K562 (cell line): ENCODE data around the gene CHTF8. TPM values are rescaled to one million over a fixed set of nuclear protein-coding genes. Genes with fewer than 3 reads are reported as not detected.

Experiments used
- ATAC-seq: fragments of 200-7000 bp; cut with Tn5 transposase; 3 replicates; pipeline ENCODE4 v1.9.1; 2020; ENCODE audit warnings: moderate library complexity
- BruUV-seq: library from RNA; stranded (reverse); fragments of 400-500 nt; replicated peaks from 2 replicates; lab custom pipeline; 2021; lab: Mats Ljungman, UMichigan
- CTCF ChIA-PET: fragments of 300-600 bp; formaldehyde crosslinking; extraction: SDS; loops from one replicate; lab custom pipeline; 2021; ENCODE audit warnings: low intra/inter-chr PET ratio; lab: Yijun Ruan, JAX
- POLR2A ChIA-PET: fragments of 300-600, 350-650 bp; sonication (Branson Sonifier 250); formaldehyde crosslinking; extraction: SDS; loops from one replicate; lab custom pipeline; 2021; ENCODE audit warnings: antibody characterized with exemption, inconsistent platforms; lab: Yijun Ruan, JAX
- DNase-seq, 4 experiments: peaks; one replicate each; pipeline versions ENCODE4 v3.0.0 to v3.0.0-alpha.2; 2011 to 2018; ENCODE audit warnings: low spot score in 3 of 4, mixed read lengths in 3 of 4; ENCODE audit errors: extremely low read depth in 1 of 4
- FAIRE-seq: peaks from 2 replicates; lab custom pipeline; 2011; peaks lifted over from hg19 to GRCh38; lab: Jason Lieb, UNC
- H2AFZ ChIP-seq: 2 replicates; pipeline ENCODE4 v1.6.0; 2011; ENCODE audit warnings: low read depth, low read length, control low read depth, inconsistent platforms
- H3K27ac ChIP-seq: fragments of 200-600 bp; 3 replicates; pipeline ENCODE4 v1.8.0; 2011; ENCODE audit warnings: low read depth, mild to moderate bottlenecking, control low read depth, inconsistent platforms, low read length, moderate library complexity, mixed read lengths; ENCODE audit errors: extremely low read depth
- H3K27me3 ChIP-seq, 2 experiments: fragments of 300-600 bp in 1 of 2; 2 replicates in 1 of 2; 3 replicates in 1 of 2; pipeline versions ENCODE4 v1.6.0 to v1.8.0; 2011; ENCODE audit warnings: inconsistent platforms in 2 of 2, low read length in 2 of 2, mild to moderate bottlenecking in 1 of 2, mixed read lengths in 1 of 2, moderate library complexity in 1 of 2; ENCODE audit not compliant: control insufficient read depth in 2 of 2, insufficient read depth in 2 of 2
- H3K36me3 ChIP-seq: fragments of 300-600 bp; 3 replicates; pipeline ENCODE4 v1.8.0; 2011; ENCODE audit warnings: mild to moderate bottlenecking, low read length, inconsistent platforms; ENCODE audit not compliant: control insufficient read depth, insufficient read depth
- H3K4me1 ChIP-seq, 2 experiments: fragments of 200-600 bp in 1 of 2; replicated peaks in 1 of 2; 2 replicates in 1 of 2; 3 replicates in 1 of 2; pipeline versions ENCODE4 v1.5.1 to v1.8.0; 2011; ENCODE audit warnings: inconsistent platforms in 2 of 2, low read length in 2 of 2, mild to moderate bottlenecking in 1 of 2, mixed read lengths in 1 of 2, moderate library complexity in 1 of 2; ENCODE audit not compliant: control insufficient read depth in 2 of 2, insufficient read depth in 2 of 2
- H3K4me2 ChIP-seq: 2 replicates; pipeline ENCODE4 v1.6.1; 2011; ENCODE audit warnings: low read length, control low read depth, inconsistent platforms, mixed read lengths; ENCODE audit not compliant: insufficient read depth
- H3K4me3 ChIP-seq: fragments of 200-600 bp; sonication (generic), shearing (Covaris generic); 2 replicates; pipeline ENCODE4 v1.5.1; 2016; ENCODE audit warnings: control low read depth, inconsistent platforms
- H3K79me2 ChIP-seq: fragments of 200-600 bp; 3 replicates; pipeline ENCODE4 v1.8.0; 2011; ENCODE audit warnings: low read length, inconsistent platforms; ENCODE audit not compliant: control insufficient read depth, insufficient read depth
- H3K9ac ChIP-seq, 2 experiments: 2 replicates each; pipeline versions ENCODE4 v1.6.0 to v1.6.1; 2011; ENCODE audit warnings: low read depth in 2 of 2, low read length in 2 of 2, control low read depth in 1 of 2, inconsistent platforms in 1 of 2, mild to moderate bottlenecking in 1 of 2, mixed read lengths in 1 of 2; ENCODE audit not compliant: insufficient read depth in 1 of 2
- H3K9me1 ChIP-seq: one replicate; pipeline ENCODE4 v1.6.0; 2011; ENCODE audit warnings: inconsistent platforms, mild to moderate bottlenecking, low read length, moderate library complexity; ENCODE audit not compliant: control insufficient read depth, insufficient read depth
- H3K9me3 ChIP-seq: replicated peaks from 2 replicates; pipeline ENCODE4 v1.5.1; 2011; ENCODE audit warnings: low read depth, low read length, inconsistent platforms; ENCODE audit not compliant: control insufficient read depth, insufficient read depth
- H4K20me1 ChIP-seq: replicated peaks from 2 replicates; pipeline ENCODE4 v1.6.1; 2011; ENCODE audit warnings: low read length, inconsistent platforms, mixed read lengths; ENCODE audit not compliant: control insufficient read depth, insufficient read depth
- CEBPB ChIP-seq: fragments of 450-650 bp; IDR thresholded peaks from 2 replicates; pipeline ENCODE4 v1.6.1; 2016; ENCODE audit warnings: missing genetic modification characterization, missing compliant biosample characterization
- CEBPG ChIP-seq, 3 experiments: fragments of 200-800 bp in 1 of 3; sonication (Bioruptor generic) in 1 of 3; sonication (generic) in 1 of 3; formaldehyde crosslinking in 1 of 3; IDR thresholded peaks in 2 of 3; conservative IDR thresholded peaks in 1 of 3; 2 replicates each; pipeline versions ENCODE4 v1.6.1 to v1.8.0; 2016 to 2022; ENCODE audit warnings: missing compliant biosample characterization in 2 of 3, missing genetic modification characterization in 2 of 3, mild to moderate bottlenecking in 1 of 3, missing genetic modification reagents in 1 of 3
- POLR2AphosphoS5 ChIP-seq: IDR thresholded peaks from 2 replicates; pipeline ENCODE4 v1.6.1; 2011; ENCODE audit warnings: mild to moderate bottlenecking, low read depth, low read length, moderate library complexity; ENCODE audit not compliant: control insufficient read depth, insufficient read depth
- ZNF121 ChIP-seq: sonication (generic); formaldehyde crosslinking; conservative IDR thresholded peaks from 2 replicates; pipeline ENCODE4 v1.8.0; 2022; ENCODE audit warnings: missing genetic modification reagents
- WGBS: fragments of 100-300 bp; shearing (Covaris generic); methylation state at CpG from one replicate; pipeline ENCODE4 v1.1.6; 2016; ENCODE audit warnings: low coverage, mixed read lengths; ENCODE audit not compliant: insufficient coverage; ENCODE audit errors: missing lambda C conversion rate; 5-methylcytosine and 5-hydroxymethylcytosine counted together
- in situ Hi-C: fragments of 300-500 bp; cut with MboI; formaldehyde crosslinking; loops from 4 replicates; pipeline ENCODE4 v1.15.0; 2018; ENCODE audit warnings: inconsistent platforms, mixed read lengths
- intact Hi-C: fragments of 100-400 bp; cut with micrococcal nuclease; formaldehyde crosslinking; loops from 2 replicates; pipeline ENCODE4 v1.14.2; 2022
- polyA plus RNA-seq, 8 experiments: library from polyadenylated mRNA; depleted of rRNA in 4 of 8; stranded (reverse) in 5 of 8; unstranded in 3 of 8; fragments of >200 nt; fragmentation: Nextera tagmentation in 2 of 8; fragmentation: Illumina TruSeq in 1 of 8; extraction: Ambion mirVana in 2 of 8; extraction: Trizol in 1 of 8; gene quantifications; 2 replicates each; pipeline versions ENCODE4 v1.2.1 to v1.2.3, GENCODE V29; 2011 to 2014; ENCODE audit warnings: inconsistent platforms in 1 of 8, missing spikeins in 1 of 8
- total RNA-seq, 7 experiments: library from RNA; depleted of rRNA in 6 of 7; stranded (reverse); fragments of >200 nt in 6 of 7; fragmentation: Illumina TruSeq in 2 of 7; extraction: Trizol in 2 of 7; gene quantifications; 2 replicates each; pipeline versions ENCODE4 v1.2.1 to v1.2.3, GENCODE V29; 2011 to 2021; ENCODE audit warnings: low replicate concordance in 1 of 7

The CHTF8 gene
- total and polyA plus RNA-seq, 9 of the 15 experiments (the other 6 are each of a cell fraction or from before 2014, with no cell fraction given), result 20.2 to 199 (median 108) TPM

DNA sequence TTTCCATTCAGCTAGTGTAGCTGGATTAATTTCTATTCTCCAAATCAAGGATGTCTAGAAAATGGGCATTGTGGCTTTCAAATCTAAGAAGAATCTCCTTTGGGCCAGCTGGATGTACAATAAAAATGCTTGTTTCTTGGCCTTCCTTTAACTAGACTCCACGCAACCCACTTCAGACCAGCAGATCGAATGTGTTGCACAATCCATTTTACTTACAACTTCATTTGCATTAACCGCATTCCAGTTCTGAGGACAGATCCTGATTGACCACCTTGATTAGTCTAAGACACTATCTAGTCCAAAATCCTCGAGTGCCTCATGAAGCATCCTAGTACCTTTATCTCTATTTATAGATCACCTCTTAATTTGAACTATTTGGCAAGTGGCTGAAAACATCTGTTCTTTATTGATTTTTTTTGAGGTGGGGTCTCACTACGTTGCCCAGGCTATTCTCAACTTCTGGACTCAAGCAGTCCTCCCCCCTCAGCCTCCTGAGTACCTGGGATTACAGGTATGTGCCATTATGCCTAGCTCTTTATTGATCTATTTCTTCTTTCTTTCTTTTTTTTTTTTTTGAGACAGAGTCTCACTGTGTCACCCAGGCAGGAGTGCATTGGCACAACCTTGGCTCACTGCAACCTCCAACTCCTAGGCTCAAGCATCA, 47.2 kb downstream of the CHTF8 start:
- Histone ChIP-seq H3K36me3 (no peaks in the 10 kb centered on the region), H3K9ac (no peak overlapping the region), H3K79me2 (no peaks in the 10 kb centered on the region), H4K20me1 (0 out of 2 replicates have a peak, but pooled peaks cover 10% of the 10 kb centered on the region), H2AFZ (no peak overlapping the region), H3K4me3 (no peak overlapping the region), H3K27ac (no peak overlapping the region), H3K9me3 (no peaks in the 10 kb centered on the region), H3K4me2 (no peak overlapping the region), H3K27me3 (peaks cover 0 to 4% of the 10 kb centered on the region in 2 experiments; a peak in 2 of 5 replicates), H3K9me1 (peaks cover 4% of the 10 kb centered on the region), H3K4me1 (peaks cover 11 to 13% of the 10 kb centered on the region in 2 experiments)
- CTCF ChIA-PET, result interaction anchor here (0.6 kb wide), 1 partner anchor 62 kb away, joined by 9 read pairs; no protein-coding TSS in a partner anchor
- in situ Hi-C loops (no loop called here), intact Hi-C loops (no loop called here)
- ATAC-seq, result no peak
- peak; percentile 11 for FAIRE-seq
- 53% methylated on average over 5 of the region's 5 CpGs for WGBS
- BruUV-seq, result no TSS peak
- TF ChIP-seq ZNF121 (CRISPR knock-in tag), result 0 out of 2 replicates have a peak, but pooled peaks have one; percentile 35
- no peak for TF ChIP-seq CEBPG (CRISPR knock-in tag; IDR thresholded peaks at IDR 0.05)
- TF ChIP-seq CEBPG (tag; conservative IDR thresholded peaks at IDR 0.05 in 1 of 2, IDR thresholded peaks at IDR 0.05 in 1 of 2), result peak; percentile 27 to 28; a peak in 2 of 4 replicates
- TF ChIP-seq POLR2AphosphoS5, result no peak
- TF ChIP-seq CEBPB, result peak; percentile 58
- POLR2A ChIA-PET, result interaction anchor here (0.7 kb wide), 1 partner anchor 13 kb away, joined by 3 read pairs; no protein-coding TSS in a partner anchor
- no peak for DNase-seq
